ENCODE data around the gene COL20A1. TPM values are rescaled to one million over a fixed set of nuclear protein-coding genes. Genes with fewer than 3 reads are reported as not detected.
A peak's percentile ranks its signal among the peaks of the same experiment; 100 is the strongest.

The COL20A1 gene
- polyA plus RNA-seq, 2 of the 4 experiments (the other 2 are of a cell fraction): 0.21 to 0.93 TPM

GRCh38 chr20:63273635-63274380 is 19.2 kb upstream of the COL20A1 start:
- peak; percentile 38 to 62 for DNase-seq (ENCODE audit: low read depth in 1 of 2, low spot score in 1 of 2)
- TF ChIP-seq FOSL2 (IDR thresholded peaks at IDR 0.05) (no peak), FOSL2 (CRISPR knock-in tag; IDR thresholded peaks at IDR 0.05) (peak; percentile 70), TFCP2L1 (CRISPR knock-in tag; IDR thresholded peaks at IDR 0.05) (no peak)
- Histone ChIP-seq H3K9me3 (no peaks in the 10 kb centered on the region), H3K27ac (peak overlapping the region; percentile 86 to 98), H3K4me2 (peak overlapping the region; percentile 89), H3K4me1 (peaks cover 23% of the 10 kb centered on the region; the same call in 2 of the 3 replicates), H3K4me3 (peak overlapping the region; percentile 86)
- ChIA-PET CTCF (interaction anchor here (0.7 to 30.4 kb wide), 4 partner anchors 9 to 59 kb away, joined by 3 to 401 read pairs (median 4); no protein-coding TSS in a partner anchor), POLR2A (interaction anchor here (1.5 to 2.1 kb wide), 2 partner anchors 11 to 50 kb away, joined by 6 to 12 read pairs; no protein-coding TSS in a partner anchor)
- WGBS (ENCODE audit: missing lambda C conversion rate): 10% methylated on average over 20 of the region's 20 CpGs
- peak in 1 of 2 experiments; percentile 6; a peak in 1 of 6 replicates for ATAC-seq
- no peak for FAIRE-seq

- 69% methylated on average over 15 of the region's 17 CpGs for WGBS (ENCODE audit: missing lambda C conversion rate)
- TF ChIP-seq MYC (IDR thresholded peaks at IDR 0.05; ENCODE audit: borderline replicate concordance, low read length): no peak
- no peak for TF ChIP-seq NR3C1 (IDR thresholded peaks at IDR 0.05)
- no peak for TF ChIP-seq HEYL (CRISPR knock-in tag; IDR thresholded peaks at IDR 0.05)
- TF ChIP-seq TP53 (CRISPR knock-in tag; IDR thresholded peaks at IDR 0.05): no peak
- TF ChIP-seq CTCF (IDR thresholded peaks at IDR 0.05): no peak
- TF ChIP-seq USF2 (IDR thresholded peaks at IDR 0.05): no peak
- no peak for TF ChIP-seq JUNB (IDR thresholded peaks at IDR 0.05)
- TF ChIP-seq RARB (CRISPR knock-in tag; IDR thresholded peaks at IDR 0.05): no peak
- Histone ChIP-seq H3K4me3 (peak overlapping the region; percentile 86; the same call in 2 of the 3 replicates), H3K4me2 (peak overlapping the region; percentile 89), H3K4me1 (peaks cover 23% of the 10 kb centered on the region; the same call in 2 of the 3 replicates), H3K27ac (peak overlapping the region in 1 of 2 experiments; percentile 98; a peak in 3 of 6 replicates), H3K9me3 (no peaks in the 10 kb centered on the region)
- no peak for ATAC-seq
- ChIA-PET CTCF (interaction anchor here (1.1 to 30.4 kb wide), 2 partner anchors 11 to 49 kb away, joined by 3 to 401 read pairs; no protein-coding TSS in a partner anchor), POLR2A (interaction anchor here (2.1 kb wide), 1 partner anchor 10 kb away, joined by 6 read pairs; no protein-coding TSS in a partner anchor)
- DNase-seq (ENCODE audit: low read depth in 1 of 2, low spot score in 1 of 2): no peak
- no peak for FAIRE-seq
Measured at GRCh38 chr20:63274381-63275228, 18.4 kb upstream of the COL20A1 start.

DNA sequence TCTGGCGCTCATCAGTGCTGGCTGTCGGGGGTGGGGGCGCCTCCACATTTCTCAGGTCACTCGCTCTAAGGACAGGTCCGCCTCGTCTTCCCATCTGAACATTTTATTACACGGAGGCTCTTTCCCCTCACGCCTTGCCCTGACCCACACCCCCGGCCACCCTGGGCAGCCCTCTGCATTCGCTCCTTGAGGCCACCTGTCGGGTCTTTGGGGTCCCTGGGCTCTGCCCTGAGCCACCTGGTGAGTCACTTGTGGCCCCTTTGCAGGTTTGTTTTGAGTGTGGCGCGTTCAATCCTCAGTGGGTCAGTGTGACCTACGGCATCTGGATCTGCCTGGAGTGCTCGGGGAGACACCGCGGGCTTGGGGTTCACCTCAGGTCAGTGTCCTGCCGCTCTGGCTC is 17.2 kb upstream of the COL20A1 start:
- ChIA-PET POLR2A (no interaction called here), CTCF (interaction anchor here (0.9 to 30.4 kb wide), 4 partner anchors 11 to 50 kb away, joined by 3 to 401 read pairs (median 6); no protein-coding TSS in a partner anchor)
- no peak overlapping the region for H3K27ac ChIP-seq
- 96% methylated on average over 17 of the region's 18 CpGs for WGBS (ENCODE audit: missing lambda C conversion rate)
- H3K4me3 ChIP-seq: no peak overlapping the region
- no peaks in the 10 kb centered on the region for H3K9me3 ChIP-seq
- peaks cover 23% of the 10 kb centered on the region; the same call in 2 of the 3 replicates for H3K4me1 ChIP-seq
- no peak overlapping the region for H3K4me2 ChIP-seq
- DNase-seq (ENCODE audit: low read depth in 1 of 2, low spot score in 1 of 2): no peak
- FAIRE-seq: no peak
- no peak for ATAC-seq
- no peak for TF ChIP-seq EP300 (IDR thresholded peaks at IDR 0.05)
- no peak for TF ChIP-seq FOSB (CRISPR knock-in tag; IDR thresholded peaks at IDR 0.05)
- no peak for TF ChIP-seq EHF (CRISPR knock-in tag; IDR thresholded peaks at IDR 0.05)
- no peak for TF ChIP-seq JUNB (IDR thresholded peaks at IDR 0.05)
- no peak for TF ChIP-seq PBX3 (IDR thresholded peaks at IDR 0.05)
- no peak for TF ChIP-seq ZC3H11A (IDR thresholded peaks at IDR 0.05)
- no peak for TF ChIP-seq KDM5A (IDR thresholded peaks at IDR 0.05)
- no peak for TF ChIP-seq ZFP36 (IDR thresholded peaks at IDR 0.05; ENCODE audit: borderline replicate concordance, partially characterized antibody)
- TF ChIP-seq ZNF302 (CRISPR knock-in tag; IDR thresholded peaks at IDR 0.05): no peak
- no peak for TF ChIP-seq BCL3 (IDR thresholded peaks at IDR 0.05)
- TF ChIP-seq GATA3 (IDR thresholded peaks at IDR 0.05; ENCODE audit: borderline replicate concordance): no peak
- TF ChIP-seq, protein P1, sequence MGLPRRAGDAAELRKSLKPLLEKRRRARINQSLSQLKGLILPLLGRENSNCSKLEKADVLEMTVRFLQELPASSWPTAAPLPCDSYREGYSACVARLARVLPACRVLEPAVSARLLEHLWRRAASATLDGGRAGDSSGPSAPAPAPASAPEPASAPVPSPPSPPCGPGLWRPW (IDR thresholded peaks at IDR 0.05): no peak
- TF ChIP-seq ELK1 (IDR thresholded peaks at IDR 0.05; ENCODE audit: low read depth, low read length): no peak
- TF ChIP-seq MAFK (IDR thresholded peaks at IDR 0.05; ENCODE audit: partially characterized antibody): no peak
- no peak for TF ChIP-seq MAZ (IDR thresholded peaks at IDR 0.05; ENCODE audit: borderline replicate concordance, low read depth, low read length)
- TF ChIP-seq HOXA7 (CRISPR knock-in tag; IDR thresholded peaks at IDR 0.05): no peak

Data from A549 (cell line).